ENCODE data around the gene ZNF646.

ZNF646 gene

DNA sequence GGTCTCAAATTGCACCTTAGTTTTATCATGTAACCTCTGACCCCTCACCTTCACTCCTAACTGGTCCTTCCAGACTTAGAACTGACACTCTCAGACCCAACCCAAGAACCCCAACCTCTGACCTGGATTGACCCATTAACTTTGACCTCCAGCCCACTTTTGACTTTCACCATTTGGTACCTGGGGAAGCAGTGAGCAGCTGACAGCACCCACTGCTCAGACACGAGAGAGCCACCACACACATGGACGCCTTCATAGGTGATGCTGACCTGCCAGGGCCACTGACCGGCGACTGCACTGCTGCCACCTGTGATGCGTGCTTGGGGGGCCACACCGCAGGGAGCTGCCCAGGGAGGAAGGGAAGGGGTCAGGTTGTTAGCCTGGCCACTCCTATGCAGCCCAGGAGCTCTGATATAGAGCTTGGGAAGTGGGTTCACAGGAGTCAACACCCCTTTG lies 58.9 kb downstream of the ZNF646 start:
- TF ChIP-seq GATA2 (IDR thresholded peaks at IDR 0.05; ENCODE audit: low read depth, low read length) (no peak), GATA3 (IDR thresholded peaks at IDR 0.05; ENCODE audit: low read depth, low read length) (no peak)

All from SH-SY5Y (cell line).